Bone marrow (tissue), 2 donors: ENCODE measurements around the gene NSMCE3.

Experiments used
- DNase-seq, 2 donors: peaks; one replicate each; lab custom pipeline; 2025; lab: John Stamatoyannopoulos, UW

NSMCE3 gene

GRCh38 chr15:29269485-29270168 lies at the start of gene NSMCE3:
Gene NSMCE3, minus strand, starts transcription at chr15:29269822. Its CDS starts 117 bp downstream, at chr15:29269705.
- peak; percentile 75 to 92 for DNase-seq

GRCh38 chr15:29316422-29316821 lies 46.8 kb upstream of the NSMCE3 start:
- DNase-seq = no peak

GRCh38 chr15:29312387-29312786 lies 42.8 kb upstream of the NSMCE3 start:
- DNase-seq = no peak

GRCh38 chr15:29311696-29312095 lies 42.1 kb upstream of the NSMCE3 start:
- no peak for DNase-seq

GRCh38 chr15:29309139-29309538 lies 39.5 kb upstream of the NSMCE3 start:
- DNase-seq = no peak

- DNase-seq = no peak
Measured at GRCh38 chr15:29308299-29308698, 38.7 kb upstream of the NSMCE3 start.

- DNase-seq = no peak
Measured at GRCh38 chr15:29305556-29305955, 35.9 kb upstream of the NSMCE3 start.

GRCh38 chr15:29302871-29303270 lies 33.2 kb upstream of the NSMCE3 start:
- DNase-seq = no peak

GRCh38 chr15:29299784-29300183 lies 30.2 kb upstream of the NSMCE3 start:
- DNase-seq = no peak

- DNase-seq = no peak
Measured at GRCh38 chr15:29299331-29299730, 29.7 kb upstream of the NSMCE3 start.

- no peak for DNase-seq
Measured at GRCh38 chr15:29294732-29295325, 25.2 kb upstream of the NSMCE3 start.

- no peak for DNase-seq
Measured at GRCh38 chr15:29291067-29291845, 21.6 kb upstream of the NSMCE3 start.

GRCh38 chr15:29289173-29289572 lies 19.6 kb upstream of the NSMCE3 start:
- DNase-seq = no peak

GRCh38 chr15:29285386-29285785 lies 15.8 kb upstream of the NSMCE3 start:
- no peak for DNase-seq

- no peak for DNase-seq
Measured at GRCh38 chr15:29283381-29283780, 13.8 kb upstream of the NSMCE3 start.

- no peak for DNase-seq
Measured at GRCh38 chr15:29280514-29280913, 10.9 kb upstream of the NSMCE3 start.

GRCh38 chr15:29278436-29279105 lies 8.9 kb upstream of the NSMCE3 start:
- no peak for DNase-seq

- no peak for DNase-seq
Measured at GRCh38 chr15:29276366-29276765, 6.7 kb upstream of the NSMCE3 start.

GRCh38 chr15:29275855-29276254 lies 6.2 kb upstream of the NSMCE3 start:
- no peak for DNase-seq

GRCh38 chr15:29274946-29275345 lies 5.3 kb upstream of the NSMCE3 start:
- no peak for DNase-seq

GRCh38 chr15:29272219-29272618 lies 2.6 kb upstream of the NSMCE3 start:
- no peak for DNase-seq

GRCh38 chr15:29270976-29271375 lies 1.4 kb upstream of the NSMCE3 start:
- no peak for DNase-seq
